Neural crest cell (in vitro differentiated cells): ENCODE results near the gene RASGEF1C. TPM values are rescaled to one million over a fixed set of nuclear protein-coding genes. Genes with fewer than 3 reads are reported as not detected.

Experiments
- DNase-seq: peaks from one replicate; pipeline ENCODE4 v3.0.0; 2021; ENCODE audit warnings: low read depth, mixed read lengths, low spot score
- H3K27ac Mint-ChIP-seq: one replicate; pipeline ENCODE4 v1.8.0; 2021; ENCODE audit warnings: mild to moderate bottlenecking, mixed read lengths; ENCODE audit not compliant: unreplicated experiment
- H3K27me3 Mint-ChIP-seq: 2 replicates; pipeline ENCODE4 v1.8.0; 2021; ENCODE audit warnings: low read depth, mild to moderate bottlenecking, mixed read lengths
- H3K36me3 Mint-ChIP-seq: 2 replicates; pipeline ENCODE4 v1.8.0; 2021; ENCODE audit warnings: low read depth, mild to moderate bottlenecking, mixed read lengths
- H3K4me1 Mint-ChIP-seq: 2 replicates; pipeline ENCODE4 v1.8.0; 2021; ENCODE audit warnings: mixed read lengths
- H3K4me3 Mint-ChIP-seq: one replicate; pipeline ENCODE4 v1.8.0; 2021; ENCODE audit warnings: mild to moderate bottlenecking, mixed read lengths
- H3K9me3 Mint-ChIP-seq: 2 replicates; pipeline ENCODE4 v1.8.0; 2021; ENCODE audit warnings: mixed read lengths
- total RNA-seq: library from RNA; stranded (reverse); gene quantifications from 2 replicates; pipeline ENCODE4 v1.2.1, GENCODE V29; 2021
- TF ChIP-seq, protein P1 (sequence below): fragments of 200-600 bp; sonication (generic); conservative IDR thresholded peaks from 2 replicates; pipeline ENCODE4 v1.5.0; 2021; ENCODE audit warnings: antibody characterized with exemption, mild to moderate bottlenecking

Gene RASGEF1C
- total RNA-seq, 1 donor from 2014 or later = 1.7 TPM

DNA sequence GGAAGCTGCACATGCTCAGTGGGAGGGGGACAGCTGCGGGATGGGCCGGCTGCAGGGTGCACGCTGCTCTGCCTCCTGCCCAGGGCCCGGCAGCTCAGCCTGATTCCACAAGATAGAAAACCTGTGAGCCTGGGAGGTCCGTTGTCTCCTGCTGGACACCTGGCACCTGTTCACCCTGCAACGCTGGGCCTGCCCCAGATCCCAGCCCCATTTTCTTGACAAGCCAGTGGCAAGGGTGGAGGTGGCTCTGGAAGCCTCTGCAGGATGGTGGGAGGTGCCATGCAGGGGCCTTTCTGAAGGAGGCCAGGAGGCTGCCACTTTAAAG, 69.3 kb downstream of the RASGEF1C start:
- H3K9me3 Mint-ChIP-seq = no peaks in the 10 kb centered on the region
- no peak for DNase-seq
- TF ChIP-seq, protein P1, sequence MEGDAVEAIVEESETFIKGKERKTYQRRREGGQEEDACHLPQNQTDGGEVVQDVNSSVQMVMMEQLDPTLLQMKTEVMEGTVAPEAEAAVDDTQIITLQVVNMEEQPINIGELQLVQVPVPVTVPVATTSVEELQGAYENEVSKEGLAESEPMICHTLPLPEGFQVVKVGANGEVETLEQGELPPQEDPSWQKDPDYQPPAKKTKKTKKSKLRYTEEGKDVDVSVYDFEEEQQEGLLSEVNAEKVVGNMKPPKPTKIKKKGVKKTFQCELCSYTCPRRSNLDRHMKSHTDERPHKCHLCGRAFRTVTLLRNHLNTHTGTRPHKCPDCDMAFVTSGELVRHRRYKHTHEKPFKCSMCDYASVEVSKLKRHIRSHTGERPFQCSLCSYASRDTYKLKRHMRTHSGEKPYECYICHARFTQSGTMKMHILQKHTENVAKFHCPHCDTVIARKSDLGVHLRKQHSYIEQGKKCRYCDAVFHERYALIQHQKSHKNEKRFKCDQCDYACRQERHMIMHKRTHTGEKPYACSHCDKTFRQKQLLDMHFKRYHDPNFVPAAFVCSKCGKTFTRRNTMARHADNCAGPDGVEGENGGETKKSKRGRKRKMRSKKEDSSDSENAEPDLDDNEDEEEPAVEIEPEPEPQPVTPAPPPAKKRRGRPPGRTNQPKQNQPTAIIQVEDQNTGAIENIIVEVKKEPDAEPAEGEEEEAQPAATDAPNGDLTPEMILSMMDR = no peak
- H3K4me1 Mint-ChIP-seq = peaks cover 19% of the 10 kb centered on the region
- H3K4me3 Mint-ChIP-seq = no peak overlapping the region
- no peak overlapping the region for H3K27ac Mint-ChIP-seq
- no peaks in the 10 kb centered on the region for H3K36me3 Mint-ChIP-seq
- H3K27me3 Mint-ChIP-seq = no peaks in the 10 kb centered on the region

DNA sequence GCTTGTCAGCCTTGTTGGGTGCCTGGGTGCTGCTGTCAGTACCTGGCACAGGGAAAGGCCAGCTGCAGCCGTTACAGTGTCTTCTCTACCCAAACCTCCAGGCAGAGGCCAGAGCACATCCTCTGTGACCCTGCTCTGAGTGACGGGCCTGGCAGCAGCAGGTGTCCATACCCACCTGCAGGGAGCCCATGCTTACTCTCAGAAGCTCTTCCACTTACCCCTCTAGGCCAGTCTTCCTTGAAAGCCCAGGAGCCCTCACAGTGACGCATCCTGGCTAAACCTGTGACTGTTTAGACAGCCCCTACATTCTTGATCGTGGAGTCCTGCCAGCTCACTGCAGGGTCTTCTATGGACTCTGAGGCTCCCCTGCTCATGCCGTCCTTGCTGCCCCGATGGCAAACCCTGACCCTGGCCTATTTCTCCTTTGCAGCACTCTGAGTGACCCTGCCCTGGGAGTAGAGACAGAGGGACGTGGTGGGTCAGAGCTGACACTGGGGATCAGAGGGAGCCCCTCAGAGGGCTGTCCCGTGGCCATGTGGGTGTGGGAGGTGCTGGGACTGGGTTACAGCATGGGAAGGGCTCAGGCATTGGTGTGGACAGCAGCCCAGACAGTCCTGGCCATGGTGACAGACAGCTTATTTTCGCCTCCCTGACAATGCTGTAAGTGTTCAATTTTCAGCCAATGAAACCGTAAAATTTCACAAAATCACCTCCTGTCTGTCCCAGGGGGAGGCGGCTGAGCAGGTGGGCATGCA, 69.9 kb downstream of the RASGEF1C start:
- no peak for DNase-seq
- no peaks in the 10 kb centered on the region for H3K36me3 Mint-ChIP-seq
- peak overlapping the region; percentile 54 for H3K27ac Mint-ChIP-seq
- no peak overlapping the region for H3K4me3 Mint-ChIP-seq
- H3K27me3 Mint-ChIP-seq = no peaks in the 10 kb centered on the region
- H3K4me1 Mint-ChIP-seq = peaks cover 19% of the 10 kb centered on the region
- no peaks in the 10 kb centered on the region for H3K9me3 Mint-ChIP-seq
- TF ChIP-seq, protein P1 = no peak

DNA sequence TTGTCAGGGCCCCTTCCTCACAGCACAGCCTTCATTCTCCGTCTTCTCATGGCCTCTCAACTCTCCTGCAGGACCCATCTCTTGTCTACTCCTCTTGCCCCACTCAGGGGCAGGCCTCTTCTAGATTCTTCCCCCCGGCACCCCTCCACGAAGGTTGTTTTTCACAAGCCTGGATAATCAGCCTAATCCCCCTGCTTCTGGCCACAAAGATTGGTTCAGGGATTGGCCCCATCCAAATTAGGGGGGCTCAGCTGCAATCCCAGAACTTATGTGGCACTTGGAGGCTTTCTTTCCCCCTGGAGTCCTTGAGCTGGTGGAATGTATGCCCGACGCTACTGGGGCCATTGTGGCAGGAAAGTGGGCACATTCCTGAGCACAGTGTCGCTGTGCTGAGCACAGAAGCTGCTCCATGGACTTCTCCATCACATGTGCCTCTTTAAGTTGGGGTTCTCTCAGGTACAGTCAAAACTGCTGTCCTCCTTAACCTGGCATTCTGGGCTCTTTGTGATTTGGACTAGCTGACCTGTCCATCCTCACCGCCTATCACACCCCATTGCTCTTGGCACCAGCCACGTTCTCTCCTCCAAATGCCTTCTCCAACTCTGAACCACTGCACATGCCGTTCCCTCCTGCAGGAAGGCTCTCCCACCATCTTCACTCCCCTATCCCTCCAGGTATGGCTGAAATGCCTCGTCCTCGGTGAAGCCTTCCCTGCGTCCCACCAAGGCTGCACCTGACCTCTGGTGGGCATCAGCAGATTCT, 70.6 kb downstream of the RASGEF1C start:
- Mint-ChIP-seq H3K36me3 (no peaks in the 10 kb centered on the region), H3K4me1 (peaks cover 19% of the 10 kb centered on the region), H3K27me3 (no peaks in the 10 kb centered on the region), H3K27ac (peak overlapping the region; percentile 54), H3K4me3 (no peak overlapping the region), H3K9me3 (no peaks in the 10 kb centered on the region)
- DNase-seq = no peak
- TF ChIP-seq, protein P1 = no peak

DNA sequence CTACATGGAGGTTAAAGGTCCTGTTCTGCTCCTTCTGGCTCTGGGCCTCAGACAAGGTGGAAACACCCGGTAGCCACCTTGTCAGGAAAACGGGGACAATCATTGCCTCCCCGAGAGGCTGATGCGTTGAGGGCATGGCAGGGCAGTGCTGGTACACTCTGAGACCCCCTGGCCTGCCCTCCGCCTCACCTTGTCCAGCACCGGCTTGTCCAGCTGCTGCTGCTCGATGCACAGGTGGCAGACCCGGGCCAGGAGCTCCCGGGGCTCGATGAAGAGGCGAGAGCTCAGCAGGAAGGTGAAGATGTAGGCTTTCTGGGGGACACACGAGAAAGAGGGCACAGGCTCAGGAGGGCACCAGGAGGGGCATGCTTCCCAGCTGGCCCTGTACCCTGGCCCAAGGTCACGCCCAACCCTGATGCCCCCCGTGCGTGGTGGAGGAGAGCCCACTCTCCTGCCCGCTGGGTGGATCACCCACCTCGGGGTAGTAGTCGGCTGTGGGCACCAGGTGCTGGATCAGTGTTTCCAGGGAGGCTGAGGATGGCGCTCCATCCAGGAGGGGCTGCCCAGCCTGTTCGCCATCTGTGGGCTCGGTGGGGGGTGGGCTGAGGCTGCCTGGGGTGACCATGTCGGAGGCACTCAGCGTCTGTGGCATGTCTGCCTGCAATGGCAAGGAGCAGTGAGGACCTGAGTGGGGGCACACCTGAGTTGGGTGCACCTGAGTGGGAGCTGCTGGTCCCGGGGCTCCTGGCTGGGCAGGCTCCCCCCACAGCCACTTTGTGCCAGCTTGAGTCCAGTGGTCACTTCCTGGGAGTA, 71.4 kb downstream of the RASGEF1C start:
- Mint-ChIP-seq H3K27ac (peak overlapping the region; percentile 43), H3K27me3 (no peaks in the 10 kb centered on the region), H3K36me3 (no peaks in the 10 kb centered on the region), H3K4me3 (no peak overlapping the region), H3K9me3 (no peaks in the 10 kb centered on the region), H3K4me1 (peaks cover 19% of the 10 kb centered on the region)
- no peak for DNase-seq
- TF ChIP-seq, protein P1 = no peak

DNA sequence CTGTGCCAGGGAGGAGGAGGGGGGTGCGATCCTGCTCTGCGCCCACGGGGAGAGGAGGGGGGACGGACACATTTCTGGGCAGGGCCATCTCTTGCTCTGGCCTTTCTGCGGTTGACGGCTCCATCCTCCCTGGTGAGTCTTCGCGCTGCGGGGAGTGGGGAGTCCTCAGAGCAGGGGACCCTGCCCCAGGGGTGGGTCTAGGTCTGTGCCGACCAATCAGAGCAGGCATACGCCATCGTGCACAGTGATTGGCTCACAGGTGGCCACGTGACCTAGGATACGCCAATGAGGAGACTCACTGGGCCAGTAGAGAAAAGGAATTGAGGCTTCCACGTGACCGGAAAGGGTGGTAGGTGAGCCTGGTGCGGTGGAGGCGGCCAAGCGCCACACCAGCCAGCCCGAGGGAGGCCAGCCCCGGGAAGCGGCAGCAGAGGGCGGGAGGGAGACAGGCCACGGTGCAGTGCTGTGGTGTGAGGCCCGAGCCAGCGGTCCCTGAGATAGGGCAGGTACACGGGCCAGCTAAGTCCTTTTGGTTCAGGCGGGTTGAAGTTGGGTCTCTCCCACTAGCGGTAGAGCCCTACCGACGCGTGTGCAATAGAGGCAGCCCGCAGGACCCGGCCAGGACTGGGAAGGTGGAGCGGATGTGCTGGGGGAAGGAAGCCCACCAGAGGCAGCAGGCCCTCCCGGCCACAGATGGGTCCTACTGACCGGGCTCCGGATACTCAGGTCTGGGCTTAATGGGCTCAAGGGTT, 72.2 kb downstream of the RASGEF1C start:
- H3K27ac Mint-ChIP-seq = no peak overlapping the region
- no peaks in the 10 kb centered on the region for H3K36me3 Mint-ChIP-seq
- H3K27me3 Mint-ChIP-seq = no peaks in the 10 kb centered on the region
- no peaks in the 10 kb centered on the region for H3K9me3 Mint-ChIP-seq
- TF ChIP-seq, protein P1 = no peak
- H3K4me1 Mint-ChIP-seq = peaks cover 11% of the 10 kb centered on the region
- DNase-seq = no peak
- H3K4me3 Mint-ChIP-seq = no peak overlapping the region
